Peyer's patch (tissue), 4 donors: ENCODE measurements around the gene ZNF778.
"Not testable (repeated sequence)": the region's sequence is repeated elsewhere in the genome, so short reads cannot be mapped to it uniquely, and the experiment has no call there.

ENCODE experiments used
- POLR2A ChIP-seq, 2 donors: fragments of 450-650 bp; IDR thresholded peaks; one replicate each; pipeline ENCODE4 v1.5.1; 2017; ENCODE audit warnings: antibody characterized with exemption in 2 of 2, mild to moderate bottlenecking in 2 of 2, moderate library complexity in 2 of 2
- TF ChIP-seq, protein P1 (sequence below), 6 experiments: fragments of 450-650 bp in 4 of 6; fragments of 200-600 bp in 2 of 6; sonication (generic) in 1 of 6; IDR thresholded peaks; one replicate each; pipeline ENCODE4 v1.5.1; 2017 to 2019; ENCODE audit warnings: antibody characterized with exemption in 6 of 6, mild to moderate bottlenecking in 3 of 6, moderate library complexity in 1 of 6

DNA sequence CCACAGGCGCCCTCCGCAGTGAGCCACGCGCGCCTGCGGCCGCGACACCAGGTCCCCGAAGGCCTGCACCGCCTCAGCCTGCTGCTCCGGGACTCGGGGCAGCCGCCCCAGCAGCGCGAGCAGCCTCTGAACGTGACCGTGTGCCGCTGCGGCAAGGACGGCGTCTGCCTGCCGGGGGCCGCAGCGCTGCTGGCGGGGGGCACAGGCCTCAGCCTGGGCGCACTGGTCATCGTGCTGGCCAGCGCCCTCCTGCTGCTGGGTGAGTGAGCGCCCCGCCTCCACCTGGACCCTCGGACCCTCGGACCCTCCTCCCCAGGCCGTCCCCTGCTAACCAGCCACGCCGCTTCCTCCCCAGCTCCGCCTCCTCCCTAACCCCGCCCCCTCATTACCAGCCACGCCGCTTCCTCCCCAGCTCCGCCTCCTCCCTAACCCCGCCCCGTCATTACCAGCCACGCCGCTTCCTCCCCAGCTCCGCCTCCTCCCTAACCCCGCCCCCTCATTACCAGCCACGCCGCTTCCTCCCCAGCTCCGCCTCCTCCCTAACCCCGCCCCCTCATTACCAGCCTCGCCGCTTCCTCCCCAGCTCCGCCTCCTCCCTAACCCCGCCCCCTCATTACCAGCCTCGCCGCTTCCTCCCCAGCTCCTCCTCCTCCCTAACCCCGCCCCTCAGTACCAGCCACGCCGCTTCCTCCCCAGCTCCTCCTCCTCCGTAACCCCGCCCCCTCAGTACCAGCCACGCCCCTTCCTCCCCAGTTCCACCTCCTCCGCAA is 25.1 kb upstream of the ZNF778 start:
- TF ChIP-seq, protein P1, sequence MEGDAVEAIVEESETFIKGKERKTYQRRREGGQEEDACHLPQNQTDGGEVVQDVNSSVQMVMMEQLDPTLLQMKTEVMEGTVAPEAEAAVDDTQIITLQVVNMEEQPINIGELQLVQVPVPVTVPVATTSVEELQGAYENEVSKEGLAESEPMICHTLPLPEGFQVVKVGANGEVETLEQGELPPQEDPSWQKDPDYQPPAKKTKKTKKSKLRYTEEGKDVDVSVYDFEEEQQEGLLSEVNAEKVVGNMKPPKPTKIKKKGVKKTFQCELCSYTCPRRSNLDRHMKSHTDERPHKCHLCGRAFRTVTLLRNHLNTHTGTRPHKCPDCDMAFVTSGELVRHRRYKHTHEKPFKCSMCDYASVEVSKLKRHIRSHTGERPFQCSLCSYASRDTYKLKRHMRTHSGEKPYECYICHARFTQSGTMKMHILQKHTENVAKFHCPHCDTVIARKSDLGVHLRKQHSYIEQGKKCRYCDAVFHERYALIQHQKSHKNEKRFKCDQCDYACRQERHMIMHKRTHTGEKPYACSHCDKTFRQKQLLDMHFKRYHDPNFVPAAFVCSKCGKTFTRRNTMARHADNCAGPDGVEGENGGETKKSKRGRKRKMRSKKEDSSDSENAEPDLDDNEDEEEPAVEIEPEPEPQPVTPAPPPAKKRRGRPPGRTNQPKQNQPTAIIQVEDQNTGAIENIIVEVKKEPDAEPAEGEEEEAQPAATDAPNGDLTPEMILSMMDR (IDR thresholded peaks at IDR 0.05): not testable (repeated sequence)
- not testable (repeated sequence) for TF ChIP-seq POLR2A (IDR thresholded peaks at IDR 0.05)
